OCI-LY7 (cell line): Measurements from ENCODE around the gene ZDHHC13. TPM values are rescaled to one million over a fixed set of nuclear protein-coding genes. Genes with fewer than 3 reads are reported as not detected.

ENCODE experiments used
- BruUV-seq: library from RNA; stranded (reverse); fragments of 400-500 nt; replicated peaks from 2 replicates; lab custom pipeline; 2021; lab: Mats Ljungman, UMichigan
- CTCF ChIA-PET: fragments of 300-600 bp; sonication (Branson Sonifier 250); formaldehyde crosslinking; loops from one replicate; lab custom pipeline; 2022; ENCODE audit warnings: antibody characterized with exemption; ENCODE audit not compliant: unreplicated experiment; lab: Charles Lee
- POLR2A ChIA-PET: fragments of 300-600 bp; sonication (Branson Sonifier 250); formaldehyde crosslinking; loops from one replicate; lab custom pipeline; 2022; ENCODE audit warnings: antibody characterized with exemption; lab: Charles Lee
- DNase-seq: peaks from one replicate; pipeline ENCODE4 v3.0.0-alpha.2; 2015; ENCODE audit warnings: low spot score
- H2AFZ ChIP-seq: fragments of 200-600 bp; sonication (generic), shearing (Covaris generic); 2 replicates; pipeline ENCODE4 v1.6.1; 2014; ENCODE audit warnings: mild to moderate bottlenecking, antibody characterized with exemption, low read length, moderate library complexity
- H3K27ac ChIP-seq: fragments of 200-600 bp; sonication (generic); 2 replicates; pipeline ENCODE4 v1.5.1; 2014; ENCODE audit warnings: mixed run types, low read depth, mild to moderate bottlenecking, moderate library complexity, low read length, inconsistent platforms; ENCODE audit not compliant: poor library complexity, severe bottlenecking
- H3K36me3 ChIP-seq: fragments of 200-600 bp; sonication (generic); 2 replicates; pipeline ENCODE4 v1.6.1; 2014; ENCODE audit warnings: mild to moderate bottlenecking, antibody characterized with exemption, low read length, moderate library complexity, mixed read lengths; ENCODE audit not compliant: insufficient read depth
- H3K4me1 ChIP-seq: fragments of 200-600 bp; sonication (generic); 2 replicates; pipeline ENCODE4 v1.5.1; 2014; ENCODE audit warnings: mild to moderate bottlenecking, low read length; ENCODE audit not compliant: insufficient read depth, poor library complexity, severe bottlenecking
- H3K4me2 ChIP-seq: fragments of 200-600 bp; sonication (generic); 2 replicates; pipeline ENCODE4 v1.6.1; 2014; ENCODE audit warnings: mild to moderate bottlenecking, low read length
- H3K4me3 ChIP-seq: fragments of 200-600 bp; sonication (generic); 2 replicates; pipeline ENCODE4 v1.5.1; 2014; ENCODE audit warnings: mild to moderate bottlenecking, low read depth, low read length; ENCODE audit not compliant: poor library complexity, severe bottlenecking
- H3K79me2 ChIP-seq: fragments of 200-600 bp; sonication (generic); 2 replicates; pipeline ENCODE4 v1.6.1; 2016; ENCODE audit warnings: low read depth, mild to moderate bottlenecking, low read length, moderate library complexity, mixed read lengths; ENCODE audit not compliant: insufficient read depth
- H3K9me2 ChIP-seq: fragments of 200-600 bp; sonication (generic); 2 replicates; pipeline ENCODE4 v1.6.1; 2016; ENCODE audit warnings: mild to moderate bottlenecking, low read length, mixed read lengths; ENCODE audit not compliant: insufficient read depth
- H3K9me3 ChIP-seq: fragments of 200-600 bp; sonication (generic); 2 replicates; pipeline ENCODE4 v1.6.1; 2014; ENCODE audit warnings: mild to moderate bottlenecking, mixed run types, low read length, mixed read lengths
- H4K20me1 ChIP-seq: fragments of 200-600 bp; sonication (generic); 2 replicates; pipeline ENCODE4 v1.6.1; 2014; ENCODE audit warnings: mild to moderate bottlenecking, antibody characterized with exemption, low read length, moderate library complexity, mixed read lengths; ENCODE audit not compliant: insufficient read depth
- EZH2phosphoT487 ChIP-seq: fragments of 200-600 bp; sonication (generic); IDR thresholded peaks from 2 replicates; pipeline ENCODE4 v1.6.1; 2018; ENCODE audit warnings: low read depth, borderline replicate concordance, mild to moderate bottlenecking, mixed run types, antibody characterized with exemption, low read length, moderate library complexity, mixed read lengths
- intact Hi-C: fragments of 100-400 bp; cut with micrococcal nuclease; formaldehyde crosslinking; loops from one replicate; pipeline ENCODE4 v1.10.0; 2022; ENCODE audit not compliant: unreplicated experiment
- total RNA-seq, 2 experiments: library from RNA; depleted of rRNA in 1 of 2; stranded (reverse); fragments of >200 nt in 1 of 2; shearing (Covaris generic) in 1 of 2; gene quantifications; 2 replicates each; pipeline ENCODE4 v1.2.3, GENCODE V29; 2014 to 2022
- TF ChIP-seq, protein P1 (sequence below): fragments of 200-600 bp; sonication (generic); conservative IDR thresholded peaks from 2 replicates; pipeline ENCODE4 v1.5.1; 2014; ENCODE audit warnings: mild to moderate bottlenecking, antibody characterized with exemption, low read length, moderate library complexity, mixed read lengths

Gene ZDHHC13
- total RNA-seq, 2 experiments from 2014 or later = 25.0 to 28.1 TPM

DNA sequence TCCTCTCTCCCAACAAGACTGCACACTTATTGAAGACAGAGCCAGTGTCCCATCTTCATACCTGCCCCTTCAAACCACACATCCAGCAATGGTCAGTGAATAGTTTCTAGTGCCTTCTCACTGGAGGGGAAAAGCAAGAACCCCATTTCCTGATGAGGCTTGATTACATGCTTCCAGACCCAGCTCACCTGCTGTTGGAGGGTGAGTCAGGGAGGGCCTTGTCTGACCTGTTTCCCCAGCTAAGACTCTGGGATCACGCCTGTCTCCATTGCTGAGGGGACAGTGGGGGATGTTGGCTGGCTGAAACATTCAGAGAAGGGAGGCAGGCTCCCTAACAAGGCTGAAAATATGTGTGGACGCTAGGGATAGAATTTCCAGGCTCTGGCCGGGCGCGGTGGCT is 27.5 kb upstream of the ZDHHC13 start:
- ChIA-PET POLR2A (interaction anchor here (0.6 kb wide), 1 partner anchor 18 kb away, joined by 4 read pairs; no protein-coding TSS in a partner anchor), CTCF (no interaction called here)
- H2AFZ ChIP-seq = no peak overlapping the region
- no peak overlapping the region for H3K4me3 ChIP-seq
- no peaks in the 10 kb centered on the region for H3K9me2 ChIP-seq
- TF ChIP-seq, protein P1, sequence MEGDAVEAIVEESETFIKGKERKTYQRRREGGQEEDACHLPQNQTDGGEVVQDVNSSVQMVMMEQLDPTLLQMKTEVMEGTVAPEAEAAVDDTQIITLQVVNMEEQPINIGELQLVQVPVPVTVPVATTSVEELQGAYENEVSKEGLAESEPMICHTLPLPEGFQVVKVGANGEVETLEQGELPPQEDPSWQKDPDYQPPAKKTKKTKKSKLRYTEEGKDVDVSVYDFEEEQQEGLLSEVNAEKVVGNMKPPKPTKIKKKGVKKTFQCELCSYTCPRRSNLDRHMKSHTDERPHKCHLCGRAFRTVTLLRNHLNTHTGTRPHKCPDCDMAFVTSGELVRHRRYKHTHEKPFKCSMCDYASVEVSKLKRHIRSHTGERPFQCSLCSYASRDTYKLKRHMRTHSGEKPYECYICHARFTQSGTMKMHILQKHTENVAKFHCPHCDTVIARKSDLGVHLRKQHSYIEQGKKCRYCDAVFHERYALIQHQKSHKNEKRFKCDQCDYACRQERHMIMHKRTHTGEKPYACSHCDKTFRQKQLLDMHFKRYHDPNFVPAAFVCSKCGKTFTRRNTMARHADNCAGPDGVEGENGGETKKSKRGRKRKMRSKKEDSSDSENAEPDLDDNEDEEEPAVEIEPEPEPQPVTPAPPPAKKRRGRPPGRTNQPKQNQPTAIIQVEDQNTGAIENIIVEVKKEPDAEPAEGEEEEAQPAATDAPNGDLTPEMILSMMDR = no peak
- no peak for TF ChIP-seq EZH2phosphoT487
- no peaks in the 10 kb centered on the region for H3K36me3 ChIP-seq
- DNase-seq = no peak
- intact Hi-C loops = no loop called here
- H3K4me2 ChIP-seq = no peak overlapping the region
- H3K27ac ChIP-seq = no peak overlapping the region
- no TSS peak for BruUV-seq
- no peaks in the 10 kb centered on the region for H4K20me1 ChIP-seq
- no peaks in the 10 kb centered on the region for H3K4me1 ChIP-seq
- no peaks in the 10 kb centered on the region for H3K9me3 ChIP-seq
- no peaks in the 10 kb centered on the region for H3K79me2 ChIP-seq

GRCh38 chr11:19091366-19091765 is 25.6 kb upstream of the ZDHHC13 start:
- intact Hi-C loops = no loop called here
- no peak overlapping the region for H3K4me2 ChIP-seq
- H3K4me3 ChIP-seq = no peak overlapping the region
- no peaks in the 10 kb centered on the region for H3K9me3 ChIP-seq
- H2AFZ ChIP-seq = no peak overlapping the region
- H3K36me3 ChIP-seq = no peaks in the 10 kb centered on the region
- no peaks in the 10 kb centered on the region for H3K9me2 ChIP-seq
- H3K79me2 ChIP-seq = no peaks in the 10 kb centered on the region
- H3K4me1 ChIP-seq = no peaks in the 10 kb centered on the region
- TF ChIP-seq EZH2phosphoT487 = no peak
- TF ChIP-seq, protein P1 = 0 out of 2 replicates have a peak, but pooled peaks have one; percentile 6
- no TSS peak for BruUV-seq
- no peaks in the 10 kb centered on the region for H4K20me1 ChIP-seq
- CTCF ChIA-PET = no interaction called here
- H3K27ac ChIP-seq = no peak overlapping the region
- no peak for DNase-seq
- POLR2A ChIA-PET = interaction anchor here (0.6 to 1.1 kb wide), 2 partner anchors 8 to 50 kb away, joined by 3 read pairs; no protein-coding TSS in a partner anchor

- no peak for TF ChIP-seq EZH2phosphoT487
- TF ChIP-seq, protein P1 = no peak
- Histone ChIP-seq H3K4me3 (no peak overlapping the region), H3K9me3 (no peaks in the 10 kb centered on the region), H3K27ac (no peak overlapping the region), H3K36me3 (no peaks in the 10 kb centered on the region), H3K79me2 (no peaks in the 10 kb centered on the region), H3K9me2 (no peaks in the 10 kb centered on the region), H3K4me1 (no peaks in the 10 kb centered on the region), H3K4me2 (no peak overlapping the region), H2AFZ (no peak overlapping the region), H4K20me1 (no peaks in the 10 kb centered on the region)
- no peak for DNase-seq
- BruUV-seq = no TSS peak
- ChIA-PET POLR2A (interaction anchor here (0.6 to 1.1 kb wide), 2 partner anchors 9 to 179 kb away, joined by 3 read pairs; no protein-coding TSS in a partner anchor), CTCF (no interaction called here)
- intact Hi-C loops = no loop called here
Measured at GRCh38 chr11:19092342-19092741, 24.6 kb upstream of the ZDHHC13 start.
